IMR-90 (cell line): ENCODE data around the gene MFSD6. TPM values are rescaled to one million over a fixed set of nuclear protein-coding genes. Genes with fewer than 3 reads are reported as not detected.

Experiments
- ATAC-seq: fragments of 200-7000 bp; cut with Tn5 transposase; 2 replicates; pipeline ENCODE4 v1.9.1; 2020; ENCODE audit warnings: low read depth, mild to moderate bottlenecking, moderate library complexity
- BruUV-seq: library from RNA; stranded (reverse); fragments of 400-500 nt; replicated peaks from 2 replicates; lab custom pipeline; 2021; lab: Mats Ljungman, UMichigan
- CTCF ChIA-PET: fragments of 300-600 bp; formaldehyde crosslinking; extraction: SDS; loops from one replicate; lab custom pipeline; 2021; ENCODE audit warnings: antibody characterized with exemption; lab: Yijun Ruan, JAX
- POLR2A ChIA-PET: fragments of 300-600 bp; sonication (Branson Sonifier 250); formaldehyde crosslinking; loops from one replicate; lab custom pipeline; 2022; ENCODE audit warnings: antibody characterized with exemption; ENCODE audit not compliant: unreplicated experiment; lab: Charles Lee
- DNase-seq: peaks from one replicate; pipeline ENCODE4 v3.0.0; 2013
- H2AFZ ChIP-seq: replicated peaks from 2 replicates; pipeline ENCODE3; 2013; ENCODE audit warnings: low read length, mild to moderate bottlenecking; ENCODE audit not compliant: poor library complexity
- H2AK5ac ChIP-seq: 2 replicates; pipeline ENCODE4 v1.6.1; 2013; ENCODE audit warnings: low read depth, low read length, inconsistent platforms
- H2AK9ac ChIP-seq: replicated peaks from 2 replicates; pipeline ENCODE3; 2013; ENCODE audit warnings: mild to moderate bottlenecking, low read depth, low read length, moderate library complexity; ENCODE audit not compliant: poor library complexity
- H2BK120ac ChIP-seq: 2 replicates; pipeline ENCODE4 v1.6.1; 2013; ENCODE audit warnings: low read depth, low read length, inconsistent platforms
- H2BK15ac ChIP-seq: 3 replicates; pipeline ENCODE4 v1.6.1; 2013; ENCODE audit warnings: low read depth, low read length, inconsistent platforms
- H2BK20ac ChIP-seq: 2 replicates; pipeline ENCODE4 v1.6.1; 2013; ENCODE audit warnings: low read depth, mild to moderate bottlenecking, inconsistent platforms, low read length, moderate library complexity
- H2BK5ac ChIP-seq: 2 replicates; pipeline ENCODE4 v1.6.1; 2013; ENCODE audit warnings: mild to moderate bottlenecking, low read depth, low read length, inconsistent platforms; ENCODE audit not compliant: poor library complexity, severe bottlenecking
- H3K14ac ChIP-seq: replicated peaks from 2 replicates; pipeline ENCODE4 v1.6.1; 2013; ENCODE audit warnings: low read depth, low read length, inconsistent platforms
- H3K18ac ChIP-seq: 2 replicates; pipeline ENCODE4 v1.6.1; 2013; ENCODE audit warnings: low read depth, low read length, control low read depth
- H3K23ac ChIP-seq: 2 replicates; pipeline ENCODE4 v1.6.1; 2013; ENCODE audit warnings: low read depth, low read length, inconsistent platforms
- H3K27ac ChIP-seq: 2 replicates; pipeline ENCODE4 v1.5.1; 2013; ENCODE audit warnings: mild to moderate bottlenecking, control low read depth, low read length; ENCODE audit not compliant: insufficient read depth
- H3K27me3 ChIP-seq: 2 replicates; pipeline ENCODE4 v1.6.1; 2013; ENCODE audit warnings: low read length; ENCODE audit not compliant: control insufficient read depth, insufficient read depth
- H3K36me3 ChIP-seq: 2 replicates; pipeline ENCODE4 v1.6.1; 2013; ENCODE audit warnings: low read length, mixed read lengths; ENCODE audit not compliant: control insufficient read depth, insufficient read depth
- H3K4ac ChIP-seq: 2 replicates; pipeline ENCODE4 v1.6.1; 2013; ENCODE audit warnings: low read depth, low read length, inconsistent platforms
- H3K4me1 ChIP-seq: 2 replicates; pipeline ENCODE4 v1.6.1; 2013; ENCODE audit warnings: low read length, mixed read lengths; ENCODE audit not compliant: control insufficient read depth, insufficient read depth
- H3K4me2 ChIP-seq: 2 replicates; pipeline ENCODE4 v1.6.1; 2013; ENCODE audit warnings: low read depth, mild to moderate bottlenecking, control low read depth, low read length, moderate library complexity
- H3K4me3 ChIP-seq: 2 replicates; pipeline ENCODE4 v1.5.1; 2013; ENCODE audit warnings: low read depth, mild to moderate bottlenecking, control low read depth, low read length, moderate library complexity; ENCODE audit not compliant: insufficient read depth
- H3K56ac ChIP-seq: 2 replicates; pipeline ENCODE4 v1.6.1; 2013; ENCODE audit warnings: low read length, inconsistent platforms; ENCODE audit not compliant: insufficient read depth; ENCODE audit errors: extremely low read depth
- H3K79me1 ChIP-seq, 2 experiments: 2 replicates each; pipeline ENCODE4 v1.6.1; 2013; ENCODE audit warnings: low read length in 2 of 2, inconsistent platforms in 1 of 2, low read depth in 1 of 2
- H3K9ac ChIP-seq: 2 replicates; pipeline ENCODE4 v1.6.1; 2013; ENCODE audit warnings: low read depth, low read length, control low read depth
- H3K9me1 ChIP-seq: 2 replicates; pipeline ENCODE4 v1.6.1; 2013; ENCODE audit warnings: low read length, inconsistent platforms; ENCODE audit not compliant: insufficient read depth
- H3K9me3 ChIP-seq: 2 replicates; pipeline ENCODE4 v1.6.1; 2013; ENCODE audit warnings: low read length; ENCODE audit not compliant: control insufficient read depth, insufficient read depth
- H4K20me1 ChIP-seq: 2 replicates; pipeline ENCODE4 v1.6.1; 2013; ENCODE audit warnings: low read length, inconsistent platforms; ENCODE audit not compliant: insufficient read depth
- H4K5ac ChIP-seq: 2 replicates; pipeline ENCODE4 v1.6.1; 2013; ENCODE audit warnings: mild to moderate bottlenecking, low read depth, low read length, control low read depth
- H4K8ac ChIP-seq, 2 experiments: 2 replicates each; pipeline ENCODE4 v1.6.1; 2013; ENCODE audit warnings: low read depth in 2 of 2, low read length in 2 of 2, control low read depth in 1 of 2, inconsistent platforms in 1 of 2
- H4K91ac ChIP-seq: 2 replicates; pipeline ENCODE4 v1.6.1; 2013; ENCODE audit warnings: low read depth, low read length, inconsistent platforms; ENCODE audit not compliant: insufficient read depth
- BHLHE40 ChIP-seq: fragments of 150-350 bp; IDR thresholded peaks from 2 replicates; pipeline ENCODE4 v1.6.1; 2016; ENCODE audit warnings: mild to moderate bottlenecking, low read depth, low read length
- CEBPB ChIP-seq: IDR thresholded peaks from 2 replicates; pipeline ENCODE4 v1.6.1; 2012; ENCODE audit warnings: low read depth, low read length, improper control_type of control experiment
- CHD1 ChIP-seq: IDR thresholded peaks from 2 replicates; pipeline ENCODE4 v1.6.1; 2012; ENCODE audit warnings: low read depth, low read length, improper control_type of control experiment
- FOS ChIP-seq: fragments of 150-350 bp; IDR thresholded peaks from 2 replicates; pipeline ENCODE4 v1.6.1; 2016; ENCODE audit warnings: low read depth, low read length
- MAFK ChIP-seq: IDR thresholded peaks from 2 replicates; pipeline ENCODE4 v1.6.1; 2012; ENCODE audit warnings: low read depth, low read length, improper control_type of control experiment
- MAZ ChIP-seq: IDR thresholded peaks from 2 replicates; pipeline ENCODE4 v1.6.1; 2012; ENCODE audit warnings: low read depth, mild to moderate bottlenecking, low read length, improper control_type of control experiment, moderate library complexity, borderline replicate concordance
- MXI1 ChIP-seq: IDR thresholded peaks from 2 replicates; pipeline ENCODE4 v1.6.1; 2012; ENCODE audit warnings: low read depth, mild to moderate bottlenecking, low read length, moderate library complexity, borderline replicate concordance
- NFE2L2 ChIP-seq: fragments of 150-350 bp; IDR thresholded peaks from 2 replicates; pipeline ENCODE4 v1.6.1; 2016; ENCODE audit warnings: low read depth, mild to moderate bottlenecking, low read length
- RAD21 ChIP-seq: IDR thresholded peaks from 2 replicates; pipeline ENCODE4 v1.6.1; 2012; ENCODE audit warnings: low read length, improper control_type of control experiment
- RCOR1 ChIP-seq: IDR thresholded peaks from 2 replicates; pipeline ENCODE4 v1.6.1; 2012; ENCODE audit warnings: mild to moderate bottlenecking, low read length, improper control_type of control experiment; ENCODE audit not compliant: insufficient replicate concordance
- RFX5 ChIP-seq: IDR thresholded peaks from 2 replicates; pipeline ENCODE4 v1.8.0; 2012; ENCODE audit warnings: low read depth, mild to moderate bottlenecking, low read length, moderate library complexity
- SMC3 ChIP-seq: fragments of 150-350 bp; IDR thresholded peaks from 2 replicates; pipeline ENCODE4 v1.6.1; 2016; ENCODE audit warnings: low read depth, mild to moderate bottlenecking, antibody characterized with exemption, low read length, moderate library complexity
- WGBS, 2 experiments: methylation state at CpG; one replicate each; pipeline versions ENCODE4 v1.1.5 to v1.1.7; 2013; ENCODE audit warnings: missing lambda C conversion rate in 2 of 2; ENCODE audit not compliant: insufficient read length in 1 of 2; ENCODE audit errors: extremely low coverage in 2 of 2; 5-methylcytosine and 5-hydroxymethylcytosine counted together
- dilution Hi-C: fragments of 300-500 bp; cut with HindIII; formaldehyde crosslinking; loops from one replicate; pipeline ENCODE4 v1.14.3; 2018; ENCODE audit warnings: low sequenced_read_pairs; ENCODE audit not compliant: unreplicated experiment
- in situ Hi-C: fragments of 300-500 bp; cut with MboI; formaldehyde crosslinking; loops from 3 replicates; pipeline ENCODE4 v1.14.3; 2019; ENCODE audit warnings: low sequenced_read_pairs, inconsistent platforms, mixed read lengths
- intact Hi-C: fragments of 100-400 bp; cut with micrococcal nuclease; formaldehyde crosslinking; loops from 2 replicates; pipeline ENCODE4 v1.10.0; 2022
- polyA plus RNA-seq, 3 experiments: library from polyadenylated mRNA; depleted of rRNA; stranded (reverse); fragments of >200 nt; gene quantifications; 2 replicates each; pipeline ENCODE4 v1.2.3, GENCODE V29; 2012; ENCODE audit warnings: low replicate concordance in 1 of 3
- total RNA-seq: library from RNA; depleted of rRNA; stranded (reverse); fragments of >200 nt; gene quantifications from 2 replicates; pipeline ENCODE4 v1.2.3, GENCODE V29; 2012
- TF ChIP-seq, protein P1 (sequence below): fragments of 150-350 bp; IDR thresholded peaks from 2 replicates; pipeline ENCODE4 v1.6.1; 2017; ENCODE audit warnings: mild to moderate bottlenecking, antibody characterized with exemption, low read length, low read depth
- TF ChIP-seq, protein P2 (sequence below): fragments of 150-350 bp; IDR thresholded peaks from 2 replicates; pipeline ENCODE4 v1.6.1; 2016; ENCODE audit warnings: low read depth, mild to moderate bottlenecking, low read length, moderate library complexity, borderline replicate concordance

Gene MFSD6
- total and polyA plus RNA-seq, 2 of the 4 experiments (the other 2 are of a cell fraction) = 4.2 to 7.7 TPM

- Histone ChIP-seq H3K27me3 (no peaks in the 10 kb centered on the region), H4K5ac (no peak overlapping the region), H3K27ac (no peak overlapping the region), H2BK15ac (no peak overlapping the region), H2BK20ac (no peak overlapping the region), H2BK5ac (no peak overlapping the region), H3K9me3 (no peaks in the 10 kb centered on the region), H3K18ac (no peak overlapping the region), H3K9me1 (peaks cover 3% of the 10 kb centered on the region; the same call in 1 of the 2 replicates), H3K4ac (no peak overlapping the region), H3K4me3 (no peak overlapping the region), H4K91ac (no peak overlapping the region), H3K56ac (no peak overlapping the region), H3K4me1 (no peaks in the 10 kb centered on the region), H3K23ac (no peak overlapping the region), H2AK5ac (no peak overlapping the region), H2AFZ (no peak overlapping the region), H4K20me1 (no peaks in the 10 kb centered on the region), H3K9ac (no peak overlapping the region), H4K8ac (no peak overlapping the region), H3K79me1 (no peaks in the 10 kb centered on the region), H3K36me3 (no peaks in the 10 kb centered on the region), H3K14ac (no peak overlapping the region), H3K4me2 (no peak overlapping the region), H2AK9ac (no peak overlapping the region), H2BK120ac (no peak overlapping the region)
- CTCF ChIA-PET = no interaction called here
- no peak for TF ChIP-seq FOS
- no peak for TF ChIP-seq NFE2L2
- TF ChIP-seq BHLHE40 = no peak
- TF ChIP-seq RAD21 = no peak
- no peak for TF ChIP-seq MAFK
- no peak for TF ChIP-seq RCOR1
- TF ChIP-seq, protein P1, sequence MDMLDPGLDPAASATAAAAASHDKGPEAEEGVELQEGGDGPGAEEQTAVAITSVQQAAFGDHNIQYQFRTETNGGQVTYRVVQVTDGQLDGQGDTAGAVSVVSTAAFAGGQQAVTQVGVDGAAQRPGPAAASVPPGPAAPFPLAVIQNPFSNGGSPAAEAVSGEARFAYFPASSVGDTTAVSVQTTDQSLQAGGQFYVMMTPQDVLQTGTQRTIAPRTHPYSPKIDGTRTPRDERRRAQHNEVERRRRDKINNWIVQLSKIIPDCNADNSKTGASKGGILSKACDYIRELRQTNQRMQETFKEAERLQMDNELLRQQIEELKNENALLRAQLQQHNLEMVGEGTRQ = no peak
- no peak for TF ChIP-seq SMC3
- TF ChIP-seq MAZ = no peak
- TF ChIP-seq RFX5 = no peak
- no peak for TF ChIP-seq CEBPB
- TF ChIP-seq, protein P2, sequence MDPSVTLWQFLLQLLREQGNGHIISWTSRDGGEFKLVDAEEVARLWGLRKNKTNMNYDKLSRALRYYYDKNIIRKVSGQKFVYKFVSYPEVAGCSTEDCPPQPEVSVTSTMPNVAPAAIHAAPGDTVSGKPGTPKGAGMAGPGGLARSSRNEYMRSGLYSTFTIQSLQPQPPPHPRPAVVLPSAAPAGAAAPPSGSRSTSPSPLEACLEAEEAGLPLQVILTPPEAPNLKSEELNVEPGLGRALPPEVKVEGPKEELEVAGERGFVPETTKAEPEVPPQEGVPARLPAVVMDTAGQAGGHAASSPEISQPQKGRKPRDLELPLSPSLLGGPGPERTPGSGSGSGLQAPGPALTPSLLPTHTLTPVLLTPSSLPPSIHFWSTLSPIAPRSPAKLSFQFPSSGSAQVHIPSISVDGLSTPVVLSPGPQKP = no peak
- TF ChIP-seq MXI1 = no peak
- TF ChIP-seq CHD1 = no peak
- WGBS, 2 experiments = 100% methylated on average over 5 of the region's 8 CpGs; no CpG with 5 or more reads in 1 of the 2 experiments
- DNase-seq = no peak
- no TSS peak for BruUV-seq
- in situ Hi-C loops = no loop called here
- ATAC-seq = no peak
- POLR2A ChIA-PET = no interaction called here
- intact Hi-C loops = no loop called here
- dilution Hi-C loops = no loop called here
Observed at GRCh38 chr2:190458352-190459107, 50.4 kb downstream of the MFSD6 start.
